ENCODE data around the gene DPF3. TPM values are rescaled to one million over a fixed set of nuclear protein-coding genes. Genes with fewer than 3 reads are reported as not detected.

DPF3 gene
- total and polyA plus RNA-seq, 9 of the 15 experiments (the other 6 are each of a cell fraction or from before 2014, with no cell fraction given): 0.21 to 4.9 (median 1.2) TPM

GRCh38 chr14:72739446-72740405, 154.2 kb downstream of the DPF3 start:
- Histone ChIP-seq H3K27ac (ENCODE audit: extremely low read depth, low read depth, low read length) (no peak overlapping the region), H3K9me1 (ENCODE audit: control insufficient read depth, insufficient read depth, low read length) (no peaks in the 10 kb centered on the region), H3K9me3 (replicated peaks; ENCODE audit: control insufficient read depth, insufficient read depth, low read depth, low read length) (no peaks in the 10 kb centered on the region), H2AFZ (ENCODE audit: low read depth, low read length) (no peak overlapping the region), H3K4me3 (no peak overlapping the region), H3K79me2 (ENCODE audit: control insufficient read depth, insufficient read depth, low read length) (no peaks in the 10 kb centered on the region), H4K20me1 (replicated peaks; ENCODE audit: control insufficient read depth, insufficient read depth, low read length) (no peaks in the 10 kb centered on the region), H3K36me3 (ENCODE audit: control insufficient read depth, insufficient read depth, low read length) (no peaks in the 10 kb centered on the region), H3K4me1 (replicated peaks in 1 of 2; ENCODE audit: control insufficient read depth in 2 of 2, insufficient read depth in 2 of 2, low read length in 2 of 2) (peaks cover 16 to 21% of the 10 kb centered on the region in 2 experiments; a peak in 4 of 5 replicates), H3K27me3 (ENCODE audit: control insufficient read depth in 2 of 2, insufficient read depth in 2 of 2, low read length in 2 of 2) (no peaks in the 10 kb centered on the region), H3K4me2 (ENCODE audit: insufficient read depth, low read length) (no peak overlapping the region), H3K9ac (ENCODE audit: insufficient read depth in 1 of 2, low read depth in 2 of 2, low read length in 2 of 2) (no peak overlapping the region)
- in situ Hi-C loops (cut with MboI): no loop called here
- DNase-seq (ENCODE audit: extremely low read depth in 1 of 4, low spot score in 3 of 4) (no peak), FAIRE-seq (no peak), ATAC-seq (no peak)
- ChIA-PET CTCF (ENCODE audit: low intra/inter-chr PET ratio) (no interaction called here), POLR2A (no interaction called here)
- no TSS peak for BruUV-seq (replicated peaks)
- intact Hi-C loops (cut with micrococcal nuclease): loop anchor here (10.0 kb wide), 2 partner anchors 85 to 165 kb away; no protein-coding TSS in a partner anchor
- 52% methylated on average over 11 of the region's 14 CpGs for WGBS (ENCODE audit: insufficient coverage, low coverage, missing lambda C conversion rate)
- no peak for TF ChIP-seq RUNX1 (IDR thresholded peaks at IDR 0.05; ENCODE audit: low read depth)
- TF ChIP-seq ZKSCAN1 (IDR thresholded peaks at IDR 0.05; ENCODE audit: low read depth, low read length): no peak
- no peak for TF ChIP-seq YBX1 (IDR thresholded peaks at IDR 0.05)
- no peak for TF ChIP-seq SRSF9 (IDR thresholded peaks at IDR 0.05; ENCODE audit: borderline replicate concordance, low read depth, low read length)
- TF ChIP-seq, protein P1, sequence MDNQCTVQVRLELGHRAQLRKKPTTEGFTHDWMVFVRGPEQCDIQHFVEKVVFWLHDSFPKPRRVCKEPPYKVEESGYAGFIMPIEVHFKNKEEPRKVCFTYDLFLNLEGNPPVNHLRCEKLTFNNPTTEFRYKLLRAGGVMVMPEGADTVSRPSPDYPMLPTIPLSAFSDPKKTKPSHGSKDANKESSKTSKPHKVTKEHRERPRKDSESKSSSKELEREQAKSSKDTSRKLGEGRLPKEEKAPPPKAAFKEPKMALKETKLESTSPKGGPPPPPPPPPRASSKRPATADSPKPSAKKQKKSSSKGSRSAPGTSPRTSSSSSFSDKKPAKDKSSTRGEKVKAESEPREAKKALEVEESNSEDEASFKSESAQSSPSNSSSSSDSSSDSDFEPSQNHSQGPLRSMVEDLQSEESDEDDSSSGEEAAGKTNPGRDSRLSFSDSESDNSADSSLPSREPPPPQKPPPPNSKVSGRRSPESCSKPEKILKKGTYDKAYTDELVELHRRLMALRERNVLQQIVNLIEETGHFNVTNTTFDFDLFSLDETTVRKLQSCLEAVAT (IDR thresholded peaks at IDR 0.05): no peak
- TF ChIP-seq ZNF165 (CRISPR knock-in tag; IDR thresholded peaks at IDR 0.05; ENCODE audit: borderline replicate concordance): no peak
- no peak for TF ChIP-seq MTF1 (CRISPR knock-in tag; IDR thresholded peaks at IDR 0.05; ENCODE audit: borderline replicate concordance)
- no peak for TF ChIP-seq CEBPB (tag; IDR thresholded peaks at IDR 0.05)
- TF ChIP-seq, protein P2, sequence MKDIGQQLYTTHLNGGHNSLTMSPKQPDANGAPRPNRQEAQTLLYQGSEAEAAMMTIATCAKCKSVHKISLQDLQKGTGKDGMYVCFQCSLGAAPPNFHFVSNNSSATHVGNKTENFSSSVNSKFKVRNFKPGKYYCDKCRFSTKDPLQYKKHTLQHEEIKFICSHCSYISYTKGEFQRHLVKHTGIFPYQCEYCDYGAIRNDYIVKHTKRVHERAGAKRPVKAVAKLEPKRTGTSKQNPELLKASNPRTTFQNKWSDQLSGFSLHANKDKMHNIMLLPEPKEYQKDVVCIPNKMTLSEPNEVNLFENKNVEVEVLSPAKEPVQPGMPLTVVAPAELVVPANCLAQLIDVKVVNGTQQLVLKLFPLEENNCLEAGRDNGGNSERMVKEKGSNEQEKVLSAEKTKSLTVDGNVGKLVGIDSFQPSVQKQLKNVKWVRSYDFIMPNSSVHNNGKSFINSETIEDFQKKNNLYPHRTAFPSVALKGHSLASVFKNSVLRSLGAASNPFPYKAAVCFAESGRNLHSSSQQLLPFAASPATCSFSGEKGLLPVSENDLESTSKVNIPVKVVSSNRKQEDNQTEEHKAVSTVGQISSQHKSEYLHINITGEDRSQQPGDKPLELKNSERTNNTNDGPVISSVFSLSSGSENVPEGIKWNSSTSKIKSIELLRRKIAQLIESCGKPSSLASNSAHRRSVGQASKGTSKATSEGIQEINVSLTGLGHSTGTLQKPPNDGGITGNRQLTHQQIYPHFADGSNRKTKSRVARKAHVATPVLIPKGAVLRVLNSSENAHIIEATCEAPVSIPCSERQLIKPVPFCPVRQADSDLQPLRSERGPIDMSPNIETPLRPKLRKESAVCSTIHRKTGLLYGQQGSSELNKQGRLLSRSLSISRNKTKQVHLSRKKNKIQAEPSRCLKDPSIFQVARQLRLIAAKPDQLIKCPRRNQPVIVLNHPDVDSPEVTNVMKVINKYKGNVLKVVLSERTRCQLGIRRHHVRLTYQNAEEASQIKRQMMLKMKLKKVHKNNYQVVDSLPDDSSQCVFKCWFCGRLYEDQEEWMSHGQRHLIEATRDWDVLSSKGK (CRISPR knock-in tag; IDR thresholded peaks at IDR 0.05): no peak
- TF ChIP-seq TEAD1 (CRISPR knock-in tag; IDR thresholded peaks at IDR 0.05): no peak
- no peak for TF ChIP-seq GABPB2 (CRISPR knock-in tag; conservative IDR thresholded peaks at IDR 0.05)
- no peak for TF ChIP-seq ZNF444 (CRISPR knock-in tag; IDR thresholded peaks at IDR 0.05)
- TF ChIP-seq, protein P3, sequence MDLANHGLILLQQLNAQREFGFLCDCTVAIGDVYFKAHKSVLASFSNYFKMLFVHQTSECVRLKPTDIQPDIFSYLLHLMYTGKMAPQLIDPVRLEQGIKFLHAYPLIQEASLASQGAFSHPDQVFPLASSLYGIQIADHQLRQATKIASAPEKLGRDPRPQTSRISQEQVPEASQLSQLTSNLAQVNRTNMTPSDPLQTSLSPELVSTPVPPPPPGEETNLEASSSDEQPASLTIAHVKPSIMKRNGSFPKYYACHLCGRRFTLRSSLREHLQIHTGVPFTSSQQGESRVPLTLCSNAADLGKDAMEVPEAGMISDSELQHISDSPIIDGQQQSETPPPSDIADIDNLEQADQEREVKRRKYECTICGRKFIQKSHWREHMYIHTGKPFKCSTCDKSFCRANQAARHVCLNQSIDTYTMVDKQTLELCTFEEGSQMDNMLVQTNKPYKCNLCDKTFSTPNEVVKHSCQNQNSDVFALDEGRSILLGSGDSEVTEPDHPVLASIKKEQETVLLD (IDR thresholded peaks at IDR 0.05): no peak
- no peak for TF ChIP-seq ZNF274 (IDR thresholded peaks at IDR 0.05; ENCODE audit: borderline replicate concordance, low read depth, low read length)
- TF ChIP-seq ZNF311 (CRISPR knock-in tag; IDR thresholded peaks at IDR 0.05): no peak
- TF ChIP-seq DDX20 (tag; IDR thresholded peaks at IDR 0.05; ENCODE audit: low read depth): no peak

Data from K562 (cell line).